ENCODE data around the gene ARRDC4.

ARRDC4 gene

DNA sequence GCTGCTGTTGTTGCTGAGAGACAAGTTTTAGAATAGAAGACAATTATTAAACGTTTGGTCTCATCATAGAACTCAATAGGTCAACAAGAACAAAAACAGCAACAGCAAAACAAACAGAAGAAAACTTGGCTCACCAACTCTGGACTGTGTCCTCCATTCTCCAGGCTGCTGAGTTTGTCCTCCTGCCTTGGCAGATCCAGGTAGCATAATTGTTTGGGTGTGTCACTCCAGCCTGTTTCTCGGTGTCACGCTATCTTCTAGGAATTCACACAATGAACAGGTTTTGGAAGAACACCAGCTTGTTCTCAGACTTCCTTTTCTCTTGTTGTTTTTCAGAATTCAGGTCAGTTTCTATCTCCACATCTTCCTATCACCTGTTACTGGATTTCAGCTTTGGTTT, 34.7 kb downstream of the ARRDC4 start:
- peaks cover 48% of the 10 kb centered on the region for H3K4me1 Mint-ChIP-seq (ENCODE audit: low read depth)
- H3K9me3 Mint-ChIP-seq: no peaks in the 10 kb centered on the region
- intact Hi-C loops (cut with micrococcal nuclease): loop anchor here (5.0 kb wide), 1 partner anchor 33 kb away; the partner anchor contains the start of gene ARRDC4
- no peaks in the 10 kb centered on the region for H3K36me3 Mint-ChIP-seq (ENCODE audit: low read depth)
- no peak overlapping the region for H3K4me3 Mint-ChIP-seq
- H3K27ac Mint-ChIP-seq: peak overlapping the region; percentile 38
- peaks cover 1% of the 10 kb centered on the region for H3K27me3 Mint-ChIP-seq

DNA sequence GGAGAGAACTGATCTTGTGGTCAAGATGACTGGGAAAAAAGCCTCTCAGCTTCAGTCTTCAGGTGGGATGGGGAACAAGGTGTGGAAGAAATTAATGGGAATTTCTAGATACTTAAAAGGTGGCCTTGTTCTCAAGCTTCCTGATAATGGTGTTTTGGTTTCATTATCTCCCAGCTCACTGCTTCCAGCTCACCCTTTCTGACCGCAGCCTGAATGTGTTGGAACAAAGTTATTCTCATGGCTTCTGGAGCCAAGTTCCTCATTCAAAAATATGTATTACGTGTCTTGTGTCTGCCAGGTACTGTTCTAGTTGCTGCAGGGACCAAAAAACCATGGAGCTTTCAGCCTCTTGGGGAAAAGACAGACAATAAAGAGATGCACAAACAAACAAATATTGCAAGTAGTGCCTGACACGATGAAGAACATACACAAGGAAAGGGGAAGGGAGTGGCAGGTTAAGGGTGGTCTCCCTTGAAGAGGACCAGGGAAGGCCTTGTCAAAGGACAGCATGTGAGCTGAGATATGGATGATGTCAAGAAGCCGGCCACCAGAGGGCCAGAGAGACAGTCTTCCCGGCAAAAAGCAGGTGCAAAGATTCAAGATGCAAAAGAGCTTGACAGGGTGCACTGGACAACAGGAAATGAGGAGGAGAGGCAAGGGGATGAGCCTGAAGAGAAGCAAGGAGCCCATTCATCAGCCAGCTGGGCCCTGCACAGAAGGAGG, 35.5 kb downstream of the ARRDC4 start:
- no peaks in the 10 kb centered on the region for H3K36me3 Mint-ChIP-seq (ENCODE audit: low read depth)
- peaks cover 1% of the 10 kb centered on the region for H3K27me3 Mint-ChIP-seq
- peaks cover 48% of the 10 kb centered on the region for H3K4me1 Mint-ChIP-seq (ENCODE audit: low read depth)
- peak overlapping the region; percentile 38 for H3K27ac Mint-ChIP-seq
- intact Hi-C loops (cut with micrococcal nuclease): loop anchor here (5.0 kb wide), 1 partner anchor 34 kb away; the partner anchor contains the start of gene ARRDC4
- no peaks in the 10 kb centered on the region for H3K9me3 Mint-ChIP-seq
- H3K4me3 Mint-ChIP-seq: peak overlapping the region; percentile 33

DNA sequence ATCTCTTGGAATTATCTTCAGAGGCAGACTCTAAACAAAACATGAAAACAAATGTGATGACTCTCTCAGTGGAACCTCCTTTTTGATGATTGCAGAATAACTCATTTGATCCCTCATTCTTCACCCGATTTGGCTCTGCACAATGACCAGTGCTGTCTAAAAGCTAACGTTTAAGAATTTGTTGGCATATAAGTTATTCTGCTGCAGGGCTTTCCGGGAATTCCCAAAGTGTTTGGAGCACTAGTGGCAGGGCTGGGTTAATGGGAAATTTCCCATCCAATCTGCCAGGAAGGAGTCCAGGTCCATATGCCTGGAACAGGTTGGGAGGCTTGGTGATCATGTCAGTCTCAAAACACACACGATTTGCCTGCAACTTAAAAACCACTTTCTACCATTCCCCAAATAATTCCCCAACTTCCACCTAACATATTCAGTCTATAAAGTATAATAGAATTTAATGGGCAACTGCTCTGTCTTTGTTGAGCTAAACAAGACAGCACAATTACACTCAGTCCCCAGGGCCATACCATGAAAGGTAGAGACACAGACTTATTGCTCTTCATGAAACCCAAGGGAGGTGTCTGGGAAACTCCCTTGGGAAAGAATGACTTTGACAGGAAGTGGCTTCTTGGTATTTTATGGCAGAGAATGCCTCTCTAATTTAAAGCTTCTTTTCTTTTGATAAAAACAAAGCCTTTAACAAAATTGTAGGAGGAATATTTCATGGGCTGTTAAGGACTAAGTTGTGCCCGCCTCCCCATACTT, 38.0 kb downstream of the ARRDC4 start:
- Mint-ChIP-seq H3K4me1 (ENCODE audit: low read depth) (peaks cover 28% of the 10 kb centered on the region), H3K36me3 (ENCODE audit: low read depth) (no peaks in the 10 kb centered on the region), H3K27me3 (peaks cover 1% of the 10 kb centered on the region), H3K27ac (no peak overlapping the region), H3K4me3 (no peak overlapping the region), H3K9me3 (no peaks in the 10 kb centered on the region)
- intact Hi-C loops (cut with micrococcal nuclease): loop anchor here (5.0 kb wide), 1 partner anchor 36 kb away; the partner anchor contains the start of gene ARRDC4

DNA sequence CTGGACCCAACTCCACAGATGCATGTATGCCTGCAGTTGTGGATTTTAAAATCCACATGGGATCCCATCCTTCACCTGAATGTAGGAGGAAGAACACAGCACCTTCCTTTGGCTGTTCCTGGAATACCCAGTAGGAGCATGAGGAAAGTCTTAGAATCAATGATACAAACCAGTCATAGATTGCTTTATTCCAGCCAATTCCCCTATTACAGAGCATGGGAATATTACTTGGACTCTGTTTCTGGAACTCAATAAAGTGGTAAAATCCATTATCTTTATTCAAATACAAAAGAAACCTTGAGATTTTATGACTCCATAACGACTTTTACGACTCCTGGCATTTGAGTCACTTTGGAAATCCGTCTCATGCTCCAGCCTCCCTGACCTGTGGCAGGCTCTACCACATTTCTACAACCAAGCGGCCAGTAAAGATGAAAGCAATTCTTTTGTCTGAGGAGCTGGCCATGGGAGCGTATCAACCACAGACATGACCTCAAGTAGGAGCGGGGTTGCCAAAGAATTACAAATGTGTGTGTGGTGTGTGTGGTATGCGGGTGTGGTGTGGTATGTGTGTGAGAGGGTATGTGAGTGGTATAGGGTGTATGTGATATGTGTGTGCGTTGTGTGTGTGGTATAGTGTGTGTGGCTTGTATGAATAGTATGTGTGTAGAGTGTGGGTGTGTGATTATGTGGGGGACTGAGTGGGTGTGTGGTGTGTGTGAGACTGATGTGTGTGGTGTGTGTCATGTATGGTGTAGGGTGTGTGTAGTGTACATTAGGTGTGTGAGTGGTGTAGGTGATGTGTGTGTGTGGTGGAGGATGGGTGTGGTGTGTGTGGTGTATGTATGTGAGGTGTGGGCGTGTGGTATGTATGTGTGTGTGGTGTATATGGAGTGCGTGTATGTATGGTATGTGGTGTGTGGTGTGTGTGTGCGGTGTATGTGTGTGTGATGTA, 40.0 kb downstream of the ARRDC4 start:
- intact Hi-C loops (cut with micrococcal nuclease): no loop called here
- peaks cover 11% of the 10 kb centered on the region for H3K4me1 Mint-ChIP-seq (ENCODE audit: low read depth)

DNA sequence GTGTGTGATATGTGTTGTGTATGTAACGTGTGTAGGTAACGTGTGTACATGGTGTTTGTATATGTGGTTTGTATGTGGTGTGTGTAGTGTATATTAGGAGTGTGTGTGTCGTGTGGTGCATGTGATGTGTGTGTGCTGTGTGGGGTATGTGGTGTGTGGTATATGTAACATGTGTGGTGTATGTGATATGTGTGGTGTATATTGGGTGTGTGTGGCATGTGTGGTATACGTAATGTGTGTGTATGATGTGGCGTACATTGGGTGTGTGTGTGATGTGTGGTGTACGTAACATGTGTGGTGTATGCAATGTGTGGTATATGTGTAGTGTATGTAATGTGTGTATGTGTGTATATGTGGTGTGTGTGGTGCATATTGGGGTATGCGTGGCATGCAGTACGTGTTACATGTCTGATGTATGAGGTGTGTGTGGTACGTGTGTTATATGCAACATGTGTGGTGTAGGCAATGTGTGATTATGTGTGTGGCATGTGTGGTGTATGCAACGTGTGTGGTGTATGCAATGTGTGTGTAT, 41.2 kb downstream of the ARRDC4 start:
- no peaks in the 10 kb centered on the region for H3K4me1 Mint-ChIP-seq (ENCODE audit: low read depth)
- no peaks in the 10 kb centered on the region for H3K9me3 Mint-ChIP-seq
- H3K27me3 Mint-ChIP-seq: no peaks in the 10 kb centered on the region
- H3K27ac Mint-ChIP-seq: no peak overlapping the region
- H3K36me3 Mint-ChIP-seq (ENCODE audit: low read depth): no peaks in the 10 kb centered on the region
- no peak overlapping the region for H3K4me3 Mint-ChIP-seq
- intact Hi-C loops (cut with micrococcal nuclease): no loop called here

More for the DNA sequence above, 40.0 kb downstream of the ARRDC4 start:
- H3K27ac Mint-ChIP-seq: no peak overlapping the region
- H3K9me3 Mint-ChIP-seq: no peaks in the 10 kb centered on the region
- no peak overlapping the region for H3K4me3 Mint-ChIP-seq
- no peaks in the 10 kb centered on the region for H3K36me3 Mint-ChIP-seq (ENCODE audit: low read depth)
- H3K27me3 Mint-ChIP-seq: peaks cover 1% of the 10 kb centered on the region

DNA sequence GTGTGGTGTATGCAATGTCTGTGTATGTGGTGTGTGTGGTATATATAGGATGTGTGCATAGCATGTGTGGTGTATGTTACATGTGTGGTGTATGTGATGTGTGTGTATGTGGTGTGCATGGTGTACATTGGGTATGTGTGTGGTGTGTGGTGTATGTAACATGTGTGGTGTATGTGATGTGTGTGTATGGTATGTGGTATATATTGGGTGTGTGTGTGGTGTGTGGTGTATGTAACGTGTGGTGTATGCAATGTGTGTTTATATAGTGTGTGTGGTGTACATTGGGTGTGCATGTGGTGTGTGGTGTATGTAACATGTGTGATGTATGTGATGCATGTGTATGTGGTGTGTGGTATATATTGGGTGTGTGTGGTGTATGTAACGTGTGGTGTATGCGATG, 41.9 kb downstream of the ARRDC4 start:
- Mint-ChIP-seq H3K27me3 (no peaks in the 10 kb centered on the region), H3K4me3 (no peak overlapping the region), H3K4me1 (ENCODE audit: low read depth) (no peaks in the 10 kb centered on the region), H3K36me3 (ENCODE audit: low read depth) (no peaks in the 10 kb centered on the region), H3K9me3 (no peaks in the 10 kb centered on the region), H3K27ac (no peak overlapping the region)
- intact Hi-C loops (cut with micrococcal nuclease): no loop called here

DNA sequence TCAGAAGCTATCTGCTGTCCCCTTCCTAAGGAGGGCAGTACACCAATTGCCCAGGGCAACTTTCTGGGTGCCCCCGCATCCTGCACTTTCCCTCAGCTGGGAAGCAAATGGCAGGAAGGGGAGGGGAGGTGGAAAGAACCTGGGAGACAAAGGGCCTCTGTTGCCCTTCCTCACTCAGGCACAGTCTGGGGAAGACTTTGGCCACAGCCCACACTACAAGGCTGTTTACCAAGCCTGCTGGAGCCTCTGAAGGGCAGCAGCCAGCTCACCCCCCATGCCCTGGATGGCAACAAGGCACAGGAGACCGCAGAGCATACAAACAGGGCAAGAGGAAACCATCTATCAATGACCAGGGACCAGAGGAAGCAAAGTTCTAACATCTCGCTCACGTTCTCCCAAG, 42.4 kb downstream of the ARRDC4 start:
- Mint-ChIP-seq H3K27me3 (no peaks in the 10 kb centered on the region), H3K36me3 (ENCODE audit: low read depth) (no peaks in the 10 kb centered on the region), H3K9me3 (no peaks in the 10 kb centered on the region), H3K4me3 (no peak overlapping the region), H3K4me1 (ENCODE audit: low read depth) (no peaks in the 10 kb centered on the region), H3K27ac (no peak overlapping the region)
- intact Hi-C loops (cut with micrococcal nuclease): no loop called here

DNA sequence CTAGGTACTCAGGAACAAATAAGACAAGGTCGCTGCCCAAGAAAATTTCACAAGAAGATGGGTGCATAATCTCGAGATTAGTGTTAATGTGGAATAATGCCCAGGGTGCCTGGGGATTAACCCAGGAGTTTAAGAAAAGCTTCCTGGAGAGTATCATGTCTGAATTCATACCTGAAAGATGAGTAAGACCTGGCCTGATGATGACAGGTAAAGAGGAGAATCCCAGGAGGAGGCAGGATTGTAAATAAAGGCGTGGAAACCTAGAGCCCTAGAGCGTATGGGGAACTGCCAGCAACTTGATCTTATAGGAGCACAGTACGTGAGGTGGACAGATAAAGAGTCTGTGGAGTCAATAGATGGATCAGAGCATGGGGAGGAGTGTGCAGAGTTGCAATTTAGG, 43.0 kb downstream of the ARRDC4 start:
- Mint-ChIP-seq H3K9me3 (no peaks in the 10 kb centered on the region), H3K4me3 (no peak overlapping the region), H3K27ac (no peak overlapping the region), H3K4me1 (ENCODE audit: low read depth) (no peaks in the 10 kb centered on the region), H3K36me3 (ENCODE audit: low read depth) (no peaks in the 10 kb centered on the region), H3K27me3 (peaks cover 1% of the 10 kb centered on the region)
- intact Hi-C loops (cut with micrococcal nuclease): no loop called here

DNA sequence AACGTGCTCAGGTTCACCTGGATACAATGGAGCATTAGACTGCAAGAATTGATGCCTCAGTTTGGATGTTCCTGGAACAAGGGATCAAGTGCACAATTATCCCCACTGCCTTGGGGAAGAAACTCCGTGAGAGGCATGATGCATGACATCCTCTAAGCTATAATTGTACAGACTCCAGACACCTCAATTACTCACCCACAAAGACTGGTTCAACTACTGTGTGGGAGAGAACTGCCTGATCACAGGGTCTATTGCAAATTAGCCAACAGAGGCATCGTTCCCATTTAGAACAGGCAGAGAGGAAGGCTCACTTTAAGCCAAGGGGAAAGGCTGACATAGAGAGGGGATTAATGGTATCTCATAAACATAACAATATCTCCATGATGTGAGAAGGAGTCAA, 43.5 kb downstream of the ARRDC4 start:
- Mint-ChIP-seq H3K4me3 (no peak overlapping the region), H3K36me3 (ENCODE audit: low read depth) (no peaks in the 10 kb centered on the region), H3K4me1 (ENCODE audit: low read depth) (no peaks in the 10 kb centered on the region), H3K27me3 (peaks cover 1% of the 10 kb centered on the region), H3K9me3 (no peaks in the 10 kb centered on the region), H3K27ac (no peak overlapping the region)
- intact Hi-C loops (cut with micrococcal nuclease): no loop called here

DNA sequence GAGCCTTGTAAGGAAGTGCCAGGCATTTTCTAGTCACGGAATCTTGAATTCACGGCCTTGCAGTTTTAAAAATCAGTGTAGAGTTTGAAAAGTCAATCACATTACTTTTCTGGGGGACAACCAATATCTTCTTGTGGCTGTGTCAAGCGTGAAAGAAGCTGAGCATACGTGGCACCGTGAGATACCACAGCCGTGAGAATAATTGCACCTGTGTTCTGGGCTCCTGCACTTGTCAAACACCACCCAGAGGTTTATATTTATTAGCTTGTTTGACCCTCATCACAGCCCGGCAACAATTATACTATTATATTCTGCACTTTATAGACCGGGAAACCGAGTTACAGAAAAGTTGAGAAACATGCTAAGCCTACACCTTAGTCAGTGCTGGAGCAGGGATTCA, 45.2 kb downstream of the ARRDC4 start:
- Mint-ChIP-seq H3K27me3 (peaks cover 7% of the 10 kb centered on the region), H3K4me1 (ENCODE audit: low read depth) (peaks cover 9% of the 10 kb centered on the region), H3K9me3 (no peaks in the 10 kb centered on the region), H3K4me3 (no peak overlapping the region), H3K36me3 (ENCODE audit: low read depth) (no peaks in the 10 kb centered on the region), H3K27ac (no peak overlapping the region)
- intact Hi-C loops (cut with micrococcal nuclease): no loop called here

DNA sequence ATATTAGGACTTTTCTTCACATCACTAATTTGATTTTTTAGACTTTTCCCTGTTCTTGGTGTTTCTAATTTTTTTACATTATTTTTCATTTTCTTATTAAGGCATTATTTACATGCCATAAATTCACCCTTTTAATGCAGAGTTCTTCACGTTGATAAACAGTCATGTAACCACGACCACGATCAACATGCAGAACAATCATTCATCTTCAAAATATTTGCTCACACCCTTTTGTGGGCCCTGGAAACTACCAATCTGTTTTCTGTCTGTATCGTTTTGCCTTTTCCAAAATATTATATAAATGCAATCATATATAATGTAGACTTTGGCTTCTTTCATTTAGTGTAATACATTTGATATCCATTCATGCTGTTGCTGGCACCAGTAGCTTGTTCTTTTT, 48.7 kb downstream of the ARRDC4 start:
- intact Hi-C loops (cut with micrococcal nuclease): no loop called here
- no peaks in the 10 kb centered on the region for H3K36me3 Mint-ChIP-seq (ENCODE audit: low read depth)
- H3K4me1 Mint-ChIP-seq (ENCODE audit: low read depth): peaks cover 16% of the 10 kb centered on the region
- no peak overlapping the region for H3K27ac Mint-ChIP-seq
- peaks cover 12% of the 10 kb centered on the region for H3K27me3 Mint-ChIP-seq
- no peaks in the 10 kb centered on the region for H3K9me3 Mint-ChIP-seq
- no peak overlapping the region for H3K4me3 Mint-ChIP-seq

DNA sequence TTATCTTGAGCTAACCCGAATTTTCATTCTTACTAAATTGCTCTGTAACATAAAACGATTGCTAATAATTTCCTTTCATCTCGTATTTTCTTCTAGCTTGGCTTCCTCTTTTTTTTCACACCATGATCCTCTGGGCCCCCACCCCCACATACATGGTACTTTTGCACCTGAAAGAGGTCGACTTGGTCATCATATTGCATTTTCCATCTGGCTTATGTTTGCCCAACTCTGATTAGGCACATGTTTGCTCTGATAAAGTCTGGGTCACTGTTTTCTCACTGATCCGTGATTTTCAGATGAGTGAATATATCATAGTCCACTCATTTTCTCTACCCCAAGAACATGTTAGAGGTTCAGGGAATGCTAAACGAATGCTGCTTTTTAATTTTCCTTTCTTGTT, 49.5 kb downstream of the ARRDC4 start:
- H3K27ac Mint-ChIP-seq: no peak overlapping the region
- intact Hi-C loops (cut with micrococcal nuclease): no loop called here
- H3K4me3 Mint-ChIP-seq: no peak overlapping the region
- peaks cover 12% of the 10 kb centered on the region for H3K27me3 Mint-ChIP-seq
- H3K4me1 Mint-ChIP-seq (ENCODE audit: low read depth): peaks cover 16% of the 10 kb centered on the region
- H3K9me3 Mint-ChIP-seq: no peaks in the 10 kb centered on the region
- no peaks in the 10 kb centered on the region for H3K36me3 Mint-ChIP-seq (ENCODE audit: low read depth)

DNA sequence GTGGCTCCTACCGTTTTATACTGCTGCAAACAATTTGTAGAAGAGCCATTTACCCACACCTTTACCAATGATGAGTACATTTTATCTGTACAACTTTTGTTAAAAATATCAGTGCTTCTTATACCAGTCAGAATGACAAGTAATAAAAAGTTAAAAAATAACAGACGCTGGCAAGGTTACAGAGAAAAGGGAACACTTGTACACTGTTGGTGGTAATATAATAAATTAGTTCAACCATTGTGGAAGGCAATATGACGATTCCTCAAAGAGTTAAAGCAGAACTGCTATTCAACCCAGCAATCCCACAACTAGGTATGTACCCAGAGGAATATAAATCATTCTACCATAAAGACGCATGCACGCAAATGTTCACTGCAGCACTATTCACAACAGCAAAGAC, 51.9 kb downstream of the ARRDC4 start:
- intact Hi-C loops (cut with micrococcal nuclease): no loop called here
- Mint-ChIP-seq H3K4me3 (no peak overlapping the region), H3K36me3 (ENCODE audit: low read depth) (no peaks in the 10 kb centered on the region), H3K4me1 (ENCODE audit: low read depth) (peaks cover 16% of the 10 kb centered on the region), H3K27ac (no peak overlapping the region), H3K27me3 (peaks cover 12% of the 10 kb centered on the region), H3K9me3 (no peaks in the 10 kb centered on the region)
